NOMO-1 treated with dmso at 0.1 percent for 144 hours (cell line): Measurements from ENCODE around the gene NAV3.

Experiments
- DNase-seq: peaks from one replicate; lab custom pipeline; 2025; ENCODE audit not compliant: unreplicated experiment; lab: John Stamatoyannopoulos, UW

The NAV3 gene

DNA sequence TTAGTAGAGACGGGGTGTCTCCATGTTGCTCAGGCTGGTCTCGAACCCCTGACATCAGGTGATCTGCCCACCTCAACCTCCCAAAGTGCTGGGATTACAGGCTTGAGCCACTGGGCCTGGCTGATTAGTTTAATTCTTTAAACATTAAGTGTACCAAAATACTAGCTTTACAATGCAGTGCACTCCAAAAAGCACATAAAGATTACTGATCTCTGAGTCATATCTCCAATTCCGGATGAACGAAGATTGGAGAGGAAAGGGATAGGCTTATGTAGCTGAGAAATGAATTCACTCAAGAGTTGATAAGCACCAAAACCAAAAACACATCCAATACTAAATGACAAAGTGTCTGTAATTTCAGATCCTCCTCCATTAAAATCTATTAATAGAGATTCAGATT lies 15.1 kb downstream of the NAV3 start:
- DNase-seq = no peak

GRCh38 chr12:77847060-77847541 lies 16.4 kb downstream of the NAV3 start:
- peak; percentile 30 for DNase-seq

DNA sequence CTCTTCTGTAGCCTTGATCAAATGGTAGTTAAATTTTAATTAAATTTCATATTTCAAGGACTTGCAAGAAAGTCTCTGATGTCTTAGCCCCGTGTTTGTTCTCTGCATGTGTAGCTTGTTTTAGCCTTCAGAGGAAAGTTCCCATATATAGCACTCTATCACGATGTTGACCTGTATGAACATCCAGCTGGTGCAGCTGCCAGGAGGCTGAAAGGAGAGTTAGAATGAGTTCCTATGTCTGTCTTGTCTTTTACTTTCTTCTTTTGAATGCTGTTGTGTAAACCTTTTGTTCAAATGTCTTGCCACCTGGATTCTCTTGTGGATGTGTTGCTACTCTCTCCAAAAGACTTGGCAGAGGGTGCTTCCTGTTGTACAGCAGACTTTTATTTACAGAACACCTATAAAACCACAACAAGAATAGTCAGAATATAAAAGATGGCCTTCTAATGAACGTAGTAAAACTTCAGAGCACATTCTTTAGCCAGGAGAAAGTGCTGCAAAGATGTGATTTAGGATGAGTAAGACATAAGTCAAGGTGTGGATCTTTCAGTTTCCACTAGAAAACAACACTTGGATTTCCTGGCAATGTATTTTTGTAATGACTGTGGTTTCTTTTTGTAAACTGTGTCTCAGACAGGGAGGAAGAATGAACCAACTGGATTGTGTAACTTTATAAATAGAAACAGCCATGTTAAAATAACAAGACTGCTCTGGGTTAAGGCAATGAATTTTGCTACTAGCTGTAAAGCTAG lies 17.2 kb downstream of the NAV3 start:
- DNase-seq = no peak

GRCh38 chr12:77850129-77850528 lies 19.4 kb downstream of the NAV3 start:
- DNase-seq = no peak

DNA sequence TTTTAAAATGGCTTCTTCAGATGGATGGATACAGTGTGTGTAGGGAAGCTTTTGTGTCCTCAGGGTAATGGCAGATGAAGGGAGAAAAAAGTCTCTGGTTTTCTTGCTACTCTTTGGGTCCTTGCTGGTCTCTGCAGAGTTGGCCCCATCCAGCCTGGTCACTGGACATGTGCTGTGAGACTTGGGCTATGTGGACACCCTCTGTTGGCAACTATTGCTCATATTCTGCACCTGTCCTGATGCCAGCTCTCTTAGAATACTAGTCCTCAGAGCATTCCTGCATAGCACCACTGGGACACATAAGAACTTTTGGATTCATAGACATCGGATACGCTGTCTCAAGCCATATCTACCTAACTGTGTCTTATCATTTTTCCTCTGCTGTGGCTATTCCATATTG lies 20.0 kb downstream of the NAV3 start:
- DNase-seq = no peak

- no peak for DNase-seq
Measured at GRCh38 chr12:77855548-77855947, 24.9 kb downstream of the NAV3 start.

DNA sequence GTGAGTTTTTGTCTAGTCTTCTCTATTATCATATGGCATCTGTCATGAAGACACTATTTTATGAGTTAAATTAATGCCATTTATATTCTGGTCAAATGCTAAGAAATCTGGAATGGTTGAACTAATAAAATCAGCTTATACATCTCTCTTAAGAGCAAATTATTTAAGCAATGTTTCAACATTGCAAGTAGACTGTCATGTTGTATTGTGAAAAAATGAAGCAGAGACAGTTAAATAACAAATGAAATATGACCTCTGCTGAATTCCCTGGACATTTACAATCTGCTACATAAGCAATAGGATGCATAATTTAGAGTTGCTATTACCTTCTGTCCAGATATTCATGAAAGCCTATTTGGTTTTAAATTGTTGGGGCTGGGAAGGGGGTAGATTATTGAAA lies 30.6 kb downstream of the NAV3 start:
- no peak for DNase-seq

GRCh38 chr12:77865178-77865577 lies 34.5 kb downstream of the NAV3 start:
- DNase-seq = no peak

DNA sequence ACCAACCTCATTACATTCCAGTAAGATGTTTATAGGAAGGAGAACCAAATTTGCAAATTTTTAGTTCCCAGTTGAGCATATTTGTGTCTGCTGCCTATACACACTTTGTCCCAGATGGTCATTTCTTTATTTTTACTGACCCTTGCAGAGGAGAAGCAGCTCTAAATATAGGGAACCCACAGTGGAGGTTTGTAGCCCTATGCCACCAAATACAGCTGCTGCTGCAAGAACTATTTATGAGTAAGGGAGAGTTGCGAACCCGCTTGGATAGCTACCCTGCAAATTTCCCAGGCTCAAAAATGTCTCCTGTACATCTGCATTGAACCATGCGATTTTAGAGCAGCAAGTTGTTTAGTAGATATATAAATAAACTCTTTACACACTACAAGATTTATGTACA lies 48.2 kb downstream of the NAV3 start:
- DNase-seq = no peak

- DNase-seq = no peak
Measured at GRCh38 chr12:77882709-77883108, 52.0 kb downstream of the NAV3 start.

DNA sequence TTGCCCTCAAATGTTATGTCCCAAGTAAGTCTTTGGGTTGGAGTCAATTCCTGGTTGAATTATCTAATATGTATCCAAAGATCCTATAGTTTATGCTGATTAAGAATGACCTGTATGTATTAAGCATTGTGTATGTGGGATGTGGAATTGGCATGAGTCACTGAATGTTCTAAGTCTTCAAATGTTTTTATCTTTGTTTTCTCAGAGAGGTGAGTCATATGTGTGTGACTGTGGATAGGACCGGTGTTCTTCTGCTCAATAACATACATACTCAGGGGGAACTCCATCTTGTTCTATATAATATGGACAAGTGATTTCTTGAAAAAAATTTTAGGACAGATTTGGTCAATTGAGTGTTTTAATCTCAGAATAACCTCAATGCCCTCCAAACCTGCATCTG lies 57.9 kb downstream of the NAV3 start:
- DNase-seq = no peak

- DNase-seq = no peak
Measured at GRCh38 chr12:77891518-77892147, 60.9 kb downstream of the NAV3 start.

DNA sequence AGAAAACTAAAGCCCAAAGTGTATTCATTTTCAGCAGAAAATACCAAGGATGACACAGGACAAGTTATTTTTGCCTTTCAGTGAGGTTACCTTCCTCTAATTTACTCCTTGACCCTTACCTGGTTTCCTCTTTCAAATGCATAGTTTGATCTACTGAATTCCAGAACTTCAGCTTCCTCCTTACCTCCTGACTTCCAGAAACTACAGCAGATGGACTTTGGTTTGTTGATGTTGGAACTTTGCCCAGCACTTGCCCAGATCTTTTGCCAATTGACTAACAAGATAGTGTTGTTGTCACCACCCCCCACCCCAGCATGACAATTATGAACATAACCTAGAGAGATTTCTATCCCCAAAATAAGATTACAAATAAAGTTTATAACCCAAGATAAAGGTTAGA lies 63.2 kb downstream of the NAV3 start:
- no peak for DNase-seq

- DNase-seq = no peak
Measured at GRCh38 chr12:77894556-77894955, 63.9 kb downstream of the NAV3 start.

GRCh38 chr12:77895699-77896098 lies 65.0 kb downstream of the NAV3 start:
- no peak for DNase-seq

DNA sequence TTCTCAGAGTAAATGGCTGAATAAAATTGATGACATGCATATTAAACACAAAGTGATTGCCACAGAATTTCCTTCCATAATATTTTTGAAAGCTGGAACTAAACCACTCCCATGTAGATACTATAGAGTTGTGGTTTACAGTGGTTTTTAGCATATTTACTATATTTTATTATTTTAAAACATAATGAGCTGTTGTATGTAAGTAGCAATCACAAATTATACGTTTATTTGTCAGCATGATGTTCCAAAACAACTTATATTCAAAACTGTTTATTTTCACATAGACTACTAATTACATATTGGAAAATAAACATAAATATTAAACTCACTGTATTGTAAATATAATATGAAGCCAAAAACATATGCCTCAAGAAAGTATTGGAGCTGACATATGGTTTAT lies 77.2 kb downstream of the NAV3 start:
- DNase-seq = no peak

DNA sequence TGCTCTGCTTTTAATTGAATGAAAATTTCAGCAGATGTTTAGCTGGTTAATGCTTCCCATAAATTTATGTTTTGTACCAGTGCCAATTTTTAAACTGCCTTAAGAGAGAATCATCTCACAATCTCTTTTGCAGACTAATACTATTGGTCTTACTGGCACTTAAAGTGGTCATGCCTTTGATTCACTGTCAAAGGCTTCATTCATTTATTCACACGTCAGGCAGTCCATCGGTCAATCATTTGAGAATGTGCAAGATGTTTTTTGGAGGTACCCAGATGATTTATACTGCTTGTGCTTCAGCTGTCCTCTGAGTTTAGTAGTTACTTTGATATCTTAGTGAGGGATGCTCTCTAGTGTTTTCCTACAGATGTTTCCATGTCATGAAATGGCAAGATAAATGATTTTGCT lies 83.4 kb downstream of the NAV3 start:
- DNase-seq = no peak

DNA sequence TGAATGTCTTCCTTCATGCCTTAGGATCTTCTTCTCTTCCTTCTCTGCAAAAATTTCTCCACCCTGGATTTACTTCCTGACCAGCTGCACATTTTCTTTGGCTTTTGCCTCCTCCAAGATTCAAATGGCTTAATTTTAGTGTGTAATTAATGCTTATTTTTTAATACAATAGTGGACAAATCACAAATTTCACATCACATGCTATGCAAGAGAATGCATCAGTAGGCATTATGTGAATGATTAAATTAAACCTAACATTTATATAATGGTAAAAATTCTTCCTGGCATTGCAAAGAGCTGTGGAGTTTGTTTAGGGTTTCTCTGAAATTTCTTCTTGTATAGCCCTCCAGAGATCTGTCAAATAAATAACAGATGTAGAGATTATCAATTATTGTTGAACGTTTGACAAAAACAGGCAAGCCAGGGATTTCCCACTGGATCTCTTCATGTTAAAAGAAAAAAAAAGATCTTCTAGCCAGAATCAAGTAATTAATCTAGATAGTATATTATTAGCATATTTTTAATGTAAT lies 84.4 kb downstream of the NAV3 start:
- DNase-seq = no peak

GRCh38 chr12:77916276-77916675 lies 85.6 kb downstream of the NAV3 start:
- DNase-seq = no peak

GRCh38 chr12:77918046-77918445 lies 87.4 kb downstream of the NAV3 start:
- no peak for DNase-seq

- no peak for DNase-seq
Measured at GRCh38 chr12:77919450-77919849, 88.8 kb downstream of the NAV3 start.

DNA sequence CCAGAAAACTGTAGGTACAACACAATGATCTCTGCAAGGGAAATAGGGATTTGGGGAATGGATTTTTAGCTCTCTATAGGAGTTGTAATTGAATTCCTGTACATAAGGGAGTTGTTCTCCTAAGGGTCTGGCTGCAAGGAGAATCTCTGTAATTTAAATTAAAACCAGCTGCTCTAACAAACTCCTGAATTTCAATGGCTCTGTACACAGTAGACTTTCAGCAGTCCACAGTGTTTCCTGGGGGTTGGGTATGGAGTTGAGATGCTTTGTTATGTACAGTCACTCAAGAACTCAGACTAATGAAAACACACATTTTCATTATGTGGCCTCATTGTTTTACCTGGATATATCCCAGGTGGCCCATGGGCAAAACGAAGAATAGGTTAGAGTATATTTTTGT lies 93.2 kb downstream of the NAV3 start:
- DNase-seq = no peak

DNA sequence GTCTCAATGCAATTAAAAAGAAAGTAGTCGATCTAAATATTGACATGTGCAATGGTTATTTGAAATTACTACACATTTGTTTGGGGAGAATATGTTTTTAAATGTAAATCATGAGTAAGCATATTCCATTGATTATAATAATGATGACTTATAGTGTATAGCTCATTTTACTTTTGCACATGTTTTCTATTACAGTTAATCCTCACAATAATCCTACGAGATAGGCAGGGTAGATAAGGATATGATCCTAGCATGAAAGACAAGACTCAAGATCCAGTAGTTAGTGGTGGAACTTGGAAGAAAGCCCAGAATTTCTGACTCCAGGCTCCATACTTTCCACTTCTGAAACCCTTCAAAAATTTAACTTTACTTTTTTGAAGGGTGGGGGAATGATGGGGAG lies 94.0 kb downstream of the NAV3 start:
- DNase-seq = no peak
